Measurements from ENCODE around the gene ANKRD34A.

Gene ANKRD34A

DNA sequence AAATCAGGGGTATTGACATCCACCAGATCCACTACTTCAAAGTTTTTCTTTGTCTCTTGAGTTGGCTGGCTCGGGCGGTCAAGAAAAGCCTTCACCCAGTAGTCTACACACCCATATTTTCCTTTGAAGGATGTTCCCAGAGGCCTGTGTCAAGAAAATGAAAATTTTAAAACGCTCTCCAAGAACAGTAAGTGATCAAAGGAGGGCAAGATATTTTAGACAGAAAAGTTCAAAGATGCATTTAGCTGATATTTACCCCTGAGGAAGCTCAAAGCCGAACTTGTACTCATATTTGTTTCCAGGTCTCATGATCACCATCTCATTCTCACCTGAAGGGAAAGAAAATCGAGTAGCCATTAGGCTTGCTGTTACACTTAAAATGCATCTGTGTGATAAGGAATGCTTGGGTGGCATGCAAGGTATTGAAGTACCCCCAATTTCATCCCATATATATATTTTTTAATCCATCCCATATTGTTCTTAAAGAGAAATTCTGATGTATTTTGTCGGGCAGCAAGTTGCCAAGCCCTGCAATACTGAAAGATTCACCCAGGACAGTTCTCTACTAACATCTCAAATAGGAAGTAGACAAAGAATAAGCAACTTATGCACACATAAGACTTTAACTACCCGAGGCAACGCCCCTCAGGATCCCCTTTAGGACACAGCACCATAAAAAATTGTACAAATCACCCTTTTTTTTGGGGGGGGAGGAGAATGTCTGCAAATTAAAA is 30.9 kb upstream of the ANKRD34A start:
- in situ Hi-C loops (cut with MboI; ENCODE audit: low pct_unique_long_range_greater_than_20kb, low sequenced_read_pairs, unreplicated experiment), result no loop called here
- no peak for DNase-seq (ENCODE audit: low spot score)
- TF ChIP-seq, protein P1, sequence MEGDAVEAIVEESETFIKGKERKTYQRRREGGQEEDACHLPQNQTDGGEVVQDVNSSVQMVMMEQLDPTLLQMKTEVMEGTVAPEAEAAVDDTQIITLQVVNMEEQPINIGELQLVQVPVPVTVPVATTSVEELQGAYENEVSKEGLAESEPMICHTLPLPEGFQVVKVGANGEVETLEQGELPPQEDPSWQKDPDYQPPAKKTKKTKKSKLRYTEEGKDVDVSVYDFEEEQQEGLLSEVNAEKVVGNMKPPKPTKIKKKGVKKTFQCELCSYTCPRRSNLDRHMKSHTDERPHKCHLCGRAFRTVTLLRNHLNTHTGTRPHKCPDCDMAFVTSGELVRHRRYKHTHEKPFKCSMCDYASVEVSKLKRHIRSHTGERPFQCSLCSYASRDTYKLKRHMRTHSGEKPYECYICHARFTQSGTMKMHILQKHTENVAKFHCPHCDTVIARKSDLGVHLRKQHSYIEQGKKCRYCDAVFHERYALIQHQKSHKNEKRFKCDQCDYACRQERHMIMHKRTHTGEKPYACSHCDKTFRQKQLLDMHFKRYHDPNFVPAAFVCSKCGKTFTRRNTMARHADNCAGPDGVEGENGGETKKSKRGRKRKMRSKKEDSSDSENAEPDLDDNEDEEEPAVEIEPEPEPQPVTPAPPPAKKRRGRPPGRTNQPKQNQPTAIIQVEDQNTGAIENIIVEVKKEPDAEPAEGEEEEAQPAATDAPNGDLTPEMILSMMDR (IDR thresholded peaks at IDR 0.05; ENCODE audit: extremely low read depth, insufficient read depth, missing control alignments), result no peak

DNA sequence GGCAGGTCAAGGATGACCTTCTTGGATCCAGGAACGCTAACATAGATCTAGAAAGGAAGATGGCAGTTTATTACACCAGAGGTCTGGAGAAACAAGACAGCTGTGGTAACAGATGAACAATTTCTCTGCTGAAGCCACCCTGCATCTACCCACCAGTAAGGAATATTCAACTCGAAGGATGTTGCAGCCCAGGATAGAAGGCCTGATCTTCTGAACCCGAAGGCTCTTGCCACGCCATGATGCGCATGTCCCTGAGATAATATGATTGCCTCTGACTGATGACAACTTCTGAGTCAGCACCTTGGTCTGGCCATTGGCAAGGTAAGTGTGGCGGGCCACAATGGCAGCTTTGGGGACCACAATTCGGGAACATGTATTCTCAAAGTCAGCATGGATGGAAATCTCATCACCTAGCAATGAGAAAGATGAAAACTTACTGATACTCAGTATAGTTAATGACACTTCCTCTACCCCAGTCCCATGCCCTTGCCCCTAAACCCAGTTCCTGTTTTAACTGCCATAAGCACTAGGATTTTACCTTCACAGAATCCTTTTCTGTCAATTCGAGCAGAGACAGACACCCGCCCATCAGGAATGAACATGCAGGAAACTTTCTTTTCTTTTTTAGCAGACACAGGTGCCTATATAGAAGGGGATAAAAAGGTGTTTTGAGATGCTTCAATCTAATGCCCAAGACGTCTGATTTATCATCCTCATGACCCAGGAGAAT is 30.2 kb upstream of the ANKRD34A start:
- TF ChIP-seq, protein P1 (IDR thresholded peaks at IDR 0.05; ENCODE audit: extremely low read depth, insufficient read depth, missing control alignments), result no peak
- DNase-seq (ENCODE audit: low spot score), result no peak
- in situ Hi-C loops (cut with MboI; ENCODE audit: low pct_unique_long_range_greater_than_20kb, low sequenced_read_pairs, unreplicated experiment), result no loop called here

DNA sequence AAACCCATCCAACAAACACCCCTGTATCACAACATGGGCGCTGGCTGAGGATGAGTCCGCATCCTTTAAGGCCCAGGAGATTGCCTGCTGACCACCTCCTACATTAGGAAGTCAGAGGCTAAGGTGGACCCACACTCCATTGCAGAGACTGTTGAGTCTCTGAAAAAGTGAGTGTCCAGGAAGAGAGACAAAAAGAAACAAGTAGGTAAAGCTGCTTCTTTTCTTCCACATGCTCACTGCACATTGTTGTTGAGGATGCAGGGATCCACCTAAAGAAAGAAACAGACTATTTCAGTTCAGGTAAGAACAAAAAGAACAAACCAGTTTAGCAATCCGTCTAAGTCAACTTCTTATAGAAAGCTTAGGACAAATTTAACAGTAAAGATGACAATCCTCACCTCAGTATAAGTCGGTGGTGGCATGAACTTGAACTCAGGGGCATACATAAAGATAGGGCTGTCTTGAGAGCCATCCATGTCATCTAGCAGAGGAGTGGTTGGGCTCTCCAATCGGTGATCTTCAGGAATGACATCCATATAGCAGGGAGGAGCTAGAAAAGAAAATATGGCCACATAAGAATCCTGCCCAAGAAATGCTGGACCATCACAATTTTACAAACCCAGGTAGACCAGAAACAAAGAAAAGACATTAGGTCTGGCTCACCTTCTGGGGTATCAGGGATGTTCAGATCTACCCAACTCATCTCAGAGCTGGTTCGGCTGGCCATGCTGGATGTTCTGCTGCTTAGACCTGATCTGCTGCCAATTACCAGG is 29.4 kb upstream of the ANKRD34A start:
- no peak for DNase-seq (ENCODE audit: low spot score)
- in situ Hi-C loops (cut with MboI; ENCODE audit: low pct_unique_long_range_greater_than_20kb, low sequenced_read_pairs, unreplicated experiment), result no loop called here

DNA sequence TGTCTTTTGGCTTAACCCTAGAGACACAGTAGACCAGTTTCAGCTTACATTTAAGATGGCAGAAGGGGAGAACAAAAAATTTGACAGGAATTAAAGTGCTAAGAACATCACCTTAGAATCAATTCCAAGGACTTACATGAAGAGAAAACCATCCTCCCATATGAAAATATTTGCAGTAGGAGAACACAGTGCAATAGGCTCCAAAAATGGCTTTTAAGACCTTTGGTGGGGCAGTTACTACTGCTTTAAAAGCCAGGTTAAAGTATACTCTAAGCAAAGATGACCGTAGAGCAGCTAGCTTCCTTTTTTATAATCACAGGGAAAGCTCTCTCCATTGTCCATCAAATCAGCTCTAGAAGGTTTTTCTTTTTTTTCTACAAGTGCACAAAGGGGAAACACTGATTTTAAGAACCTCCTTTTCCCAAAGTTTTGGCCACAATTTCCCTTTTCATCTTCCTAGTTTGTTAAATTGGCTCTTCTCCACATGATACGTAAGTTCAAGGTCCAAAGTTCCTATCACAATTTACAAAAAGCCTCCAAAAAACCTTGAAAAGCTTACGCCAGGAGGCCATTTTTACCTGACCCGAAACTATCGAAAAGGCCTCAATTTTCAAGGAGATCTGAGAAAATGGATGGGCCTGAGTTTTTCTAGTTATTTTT is 28.7 kb upstream of the ANKRD34A start:
- in situ Hi-C loops (cut with MboI; ENCODE audit: low pct_unique_long_range_greater_than_20kb, low sequenced_read_pairs, unreplicated experiment), result no loop called here
- TF ChIP-seq, protein P1 (IDR thresholded peaks at IDR 0.05; ENCODE audit: extremely low read depth, insufficient read depth, missing control alignments), result no peak

More for the DNA sequence above, 29.4 kb upstream of the ANKRD34A start:
- TF ChIP-seq, protein P1 (IDR thresholded peaks at IDR 0.05; ENCODE audit: extremely low read depth, insufficient read depth, missing control alignments), result no peak

DNA sequence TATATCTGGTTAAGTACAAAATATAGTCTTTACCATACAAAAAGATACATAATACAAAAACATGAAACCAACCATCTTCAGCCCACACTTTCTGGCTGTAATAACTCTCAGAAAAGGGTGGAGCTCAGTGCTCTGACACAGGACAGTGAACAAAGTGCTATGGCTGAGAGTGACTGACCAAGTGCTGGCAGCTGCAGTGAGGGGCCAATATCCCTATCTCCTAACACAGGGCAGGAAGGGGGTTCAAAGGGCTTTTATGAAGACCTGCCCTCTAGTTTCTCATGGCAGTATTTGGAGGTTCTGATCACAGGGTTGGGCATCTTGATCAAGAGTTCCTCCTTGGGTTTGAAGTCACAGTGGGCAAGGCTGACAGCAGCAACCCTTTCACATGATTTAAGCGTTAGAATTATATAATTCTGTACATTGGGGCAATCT is 28.1 kb upstream of the ANKRD34A start:
- TF ChIP-seq, protein P1 (IDR thresholded peaks at IDR 0.05; ENCODE audit: extremely low read depth, insufficient read depth, missing control alignments), result no peak
- in situ Hi-C loops (cut with MboI; ENCODE audit: low pct_unique_long_range_greater_than_20kb, low sequenced_read_pairs, unreplicated experiment), result no loop called here
- DNase-seq (ENCODE audit: low spot score), result no peak

More for the DNA sequence above, 28.7 kb upstream of the ANKRD34A start:
- no peak for DNase-seq (ENCODE audit: low spot score)

All from GM13977 (cell line).